Measurements from ENCODE around the gene ZNF439. TPM values are rescaled to one million over a fixed set of nuclear protein-coding genes. Genes with fewer than 3 reads are reported as not detected.

The ZNF439 gene
- total RNA-seq (2014; rRNA removed) (2.8 and 6.2 TPM in 2 replicates), Bru-seq, nascent RNA (percentile 51 among the genes with signal in this experiment), BruChase-seq, experiment 1, labeled RNA remaining after a 6-hour chase (percentile 53 among the genes with signal in this experiment), BruChase-seq, experiment 2, labeled RNA remaining after a 2-hour chase (percentile 66 among the genes with signal in this experiment)
- long read RNA-seq, partial matches to known transcripts = 0 of 7 reads
- long read RNA-seq, other reads (novel, unspliced or antisense) = 4 of 7 reads

- ATAC-seq (peak; percentile 97), DNase-seq (peak; percentile 83)
- intact Hi-C loops (cut with micrococcal nuclease) = no loop called here
- Histone ChIP-seq H3K36me3 (ENCODE audit: low read depth, low read length) (0 out of 2 replicates have a peak, but pooled peaks cover 3% of the 10 kb centered on the region), H3F3A (ENCODE audit: low read length, unreplicated experiment) (no peaks in the 10 kb centered on the region), H3K79me2 (ENCODE audit: low read length) (no peaks in the 10 kb centered on the region), H3K9ac (ENCODE audit: low read length) (no peak within 1 kb of the TSS; the same call in 1 of the 2 replicates), H3K4me2 (ENCODE audit: low read length) (peak within 1 kb of the TSS; percentile 84), H3K9me3 (ENCODE audit: low read length) (peaks cover 6% of the 10 kb centered on the region; the same call in 1 of the 2 replicates), H3K9me2 (replicated peaks; ENCODE audit: low read length) (no peaks in the 10 kb centered on the region), H2AFZ (ENCODE audit: low read length) (peak within 1 kb of the TSS; percentile 87), H3K27me3 (ENCODE audit: low read length) (no peaks in the 10 kb centered on the region), H3K4me1 (ENCODE audit: insufficient read depth, low read length) (no peaks in the 10 kb centered on the region), H4K20me1 (ENCODE audit: low read length) (no peaks in the 10 kb centered on the region), H3K27ac (ENCODE audit: low read length) (no peak within 1 kb of the TSS), H3K4me3 (ENCODE audit: low read length) (peak within 1 kb of the TSS; percentile 69)
- ChIA-PET CTCF (no interaction called here), POLR2A (ENCODE audit: unreplicated experiment) (no interaction called here)
- TSS peak; percentile 64 for BruUV-seq (replicated peaks)
- no peak for TF ChIP-seq EZH2phosphoT487 (IDR thresholded peaks at IDR 0.05; ENCODE audit: borderline replicate concordance, low read length)
- no peak for TF ChIP-seq EZH2 (IDR thresholded peaks at IDR 0.05; ENCODE audit: low read length, unreplicated experiment)
- no peak for TF ChIP-seq CTCF (conservative IDR thresholded peaks at IDR 0.05; ENCODE audit: low read depth, low read length)
Measured at GRCh38 chr19:11848594-11849469, at the start of gene ZNF439. ZNF439 (plus strand) TSS chr19:11848726; CDS start chr19:11848868, 142 bp downstream.

GRCh38 chr19:11806354-11807098 is 42.0 kb upstream of the ZNF439 start:
- ATAC-seq = no peak
- intact Hi-C loops (cut with micrococcal nuclease) = no loop called here

More at GRCh38 chr19:11806354-11807098, 42.0 kb upstream of the ZNF439 start:
- no peak overlapping the region for H3K4me2 ChIP-seq (ENCODE audit: low read length)
- BruUV-seq (replicated peaks) = no TSS peak
- H3F3A ChIP-seq (ENCODE audit: low read length, unreplicated experiment) = no peaks in the 10 kb centered on the region
- ChIA-PET POLR2A (ENCODE audit: unreplicated experiment) (no interaction called here), CTCF (no interaction called here)
- H3K27ac ChIP-seq (ENCODE audit: low read length) = no peak overlapping the region
- no peak for DNase-seq
- H3K27me3 ChIP-seq (ENCODE audit: low read length) = no peaks in the 10 kb centered on the region
- no peak overlapping the region for H3K4me3 ChIP-seq (ENCODE audit: low read length)
- no peak overlapping the region for H3K9ac ChIP-seq (ENCODE audit: low read length)
- no peaks in the 10 kb centered on the region for H3K9me2 ChIP-seq (replicated peaks; ENCODE audit: low read length)
- H3K36me3 ChIP-seq (ENCODE audit: low read depth, low read length) = peaks cover 25% of the 10 kb centered on the region
- H3K4me1 ChIP-seq (ENCODE audit: insufficient read depth, low read length) = no peaks in the 10 kb centered on the region
- H2AFZ ChIP-seq (ENCODE audit: low read length) = no peak overlapping the region
- no peak for TF ChIP-seq EZH2 (IDR thresholded peaks at IDR 0.05; ENCODE audit: low read length, unreplicated experiment)
- TF ChIP-seq CTCF (conservative IDR thresholded peaks at IDR 0.05; ENCODE audit: low read depth, low read length) = no peak
- no peak for TF ChIP-seq EZH2phosphoT487 (IDR thresholded peaks at IDR 0.05; ENCODE audit: borderline replicate concordance, low read length)
- peaks cover 64% of the 10 kb centered on the region for H3K9me3 ChIP-seq (ENCODE audit: low read length)
- no peaks in the 10 kb centered on the region for H4K20me1 ChIP-seq (ENCODE audit: low read length)
- no peaks in the 10 kb centered on the region for H3K79me2 ChIP-seq (ENCODE audit: low read length)
